ENCODE data around the gene PCNX2. TPM values are rescaled to one million over a fixed set of nuclear protein-coding genes. Genes with fewer than 3 reads are reported as not detected.

The PCNX2 gene
- total RNA-seq, 1 experiment from 2014 or later, result 96.2 TPM

DNA sequence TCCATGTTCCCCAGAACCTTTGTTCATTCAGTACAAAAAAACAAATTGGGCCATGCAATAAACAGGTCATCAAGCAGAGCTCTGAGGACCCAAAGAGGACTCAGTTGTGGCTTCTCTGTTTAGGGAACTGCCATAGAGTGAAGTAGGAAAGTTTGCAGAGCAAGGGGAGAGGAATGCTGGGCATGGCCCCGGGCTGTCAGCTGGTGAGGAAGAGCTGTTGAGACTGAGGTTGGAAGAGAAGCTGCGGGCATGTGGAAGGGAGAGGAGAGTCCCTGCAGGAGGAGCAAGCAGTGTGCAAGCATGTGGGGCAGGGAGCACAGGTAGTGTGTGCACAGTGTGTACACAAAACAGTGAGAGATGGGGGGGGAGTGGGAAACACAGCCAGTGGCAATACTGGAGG is 273.3 kb downstream of the PCNX2 start:
- DNase-seq, result no peak
- Histone ChIP-seq H3K9ac (ENCODE audit: low read length) (no peak overlapping the region), H3K4me2 (ENCODE audit: low read depth, low read length, poor library complexity, severe bottlenecking) (no peak overlapping the region), H3K27me3 (ENCODE audit: low read length) (no peaks in the 10 kb centered on the region), H3K4me1 (ENCODE audit: low read length) (peaks cover 8% of the 10 kb centered on the region), H3K79me2 (ENCODE audit: low read length) (no peaks in the 10 kb centered on the region), H3K4me3 (ENCODE audit: low read length) (no peak overlapping the region), H3K36me3 (ENCODE audit: insufficient read depth, low read length) (no peaks in the 10 kb centered on the region), H2AFZ (ENCODE audit: low read length) (no peak overlapping the region), H3K9me2 (replicated peaks; ENCODE audit: insufficient read depth, low read length) (no peaks in the 10 kb centered on the region), H3K27ac (ENCODE audit: low read length) (no peak overlapping the region), H3K9me3 (ENCODE audit: low read length) (no peaks in the 10 kb centered on the region), H4K20me1 (ENCODE audit: insufficient read depth, low read depth, low read length) (no peaks in the 10 kb centered on the region)

DNA sequence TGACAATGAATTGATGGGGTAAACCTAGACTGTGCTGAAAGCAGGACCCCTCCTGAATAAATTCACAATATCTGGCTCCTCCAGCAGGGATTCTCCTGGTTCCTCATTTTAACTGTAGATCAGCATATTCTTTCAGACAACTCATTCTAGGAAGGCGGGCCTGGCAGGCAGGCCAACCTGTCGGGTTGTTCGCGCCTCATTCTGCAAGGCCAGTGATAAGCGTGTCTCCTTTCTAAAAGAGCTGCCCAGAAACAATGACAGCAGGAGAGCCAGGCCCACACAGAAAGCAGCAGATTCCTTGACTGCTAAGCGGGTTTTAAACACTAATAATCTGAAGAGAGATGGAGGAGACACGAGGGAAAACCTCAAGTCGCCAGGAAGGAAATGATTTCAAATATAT is 275.1 kb downstream of the PCNX2 start:
- H3K27me3 ChIP-seq (ENCODE audit: low read length), result no peaks in the 10 kb centered on the region
- H4K20me1 ChIP-seq (ENCODE audit: insufficient read depth, low read depth, low read length), result no peaks in the 10 kb centered on the region
- no peaks in the 10 kb centered on the region for H3K79me2 ChIP-seq (ENCODE audit: low read length)
- no peak overlapping the region for H3K4me2 ChIP-seq (ENCODE audit: low read depth, low read length, poor library complexity, severe bottlenecking)
- H3K9ac ChIP-seq (ENCODE audit: low read length), result no peak overlapping the region
- DNase-seq, result no peak
- H3K9me3 ChIP-seq (ENCODE audit: low read length), result no peaks in the 10 kb centered on the region
- 0 out of 2 replicates have a peak, but pooled peaks cover under 1% of the 10 kb centered on the region for H3K4me1 ChIP-seq (ENCODE audit: low read length)
- no peaks in the 10 kb centered on the region for H3K9me2 ChIP-seq (replicated peaks; ENCODE audit: insufficient read depth, low read length)
- H3K27ac ChIP-seq (ENCODE audit: low read length), result no peak overlapping the region
- H2AFZ ChIP-seq (ENCODE audit: low read length), result no peak overlapping the region
- no peaks in the 10 kb centered on the region for H3K36me3 ChIP-seq (ENCODE audit: insufficient read depth, low read length)
- no peak overlapping the region for H3K4me3 ChIP-seq (ENCODE audit: low read length)

DNA sequence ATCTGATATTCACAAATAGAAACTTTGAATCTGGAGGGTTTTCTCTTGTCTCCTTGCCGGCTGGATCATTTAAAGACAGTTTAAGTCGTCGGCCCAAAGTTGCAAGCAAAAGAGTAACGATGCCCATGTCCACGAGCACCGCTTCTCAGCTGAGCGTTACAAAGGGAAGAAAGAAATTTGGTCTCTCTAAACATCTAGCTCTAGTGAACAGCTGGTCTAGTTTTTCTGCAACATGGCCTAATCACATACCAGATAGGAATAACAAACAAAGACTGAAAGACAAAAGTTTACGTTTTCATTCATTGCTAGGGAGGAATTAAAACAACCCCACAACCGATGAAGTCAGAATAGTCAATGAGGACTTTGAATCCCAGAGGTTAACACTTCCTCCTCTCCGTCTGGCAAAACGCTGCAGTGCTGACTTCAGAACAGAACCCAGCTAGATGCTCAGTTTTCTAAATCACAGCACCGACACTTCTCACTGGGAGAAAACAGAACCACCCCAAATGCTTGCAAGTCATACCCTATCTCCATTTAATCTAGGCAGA is 275.7 kb downstream of the PCNX2 start:
- Histone ChIP-seq H3K27ac (ENCODE audit: low read length) (no peak overlapping the region), H2AFZ (ENCODE audit: low read length) (no peak overlapping the region), H3K9ac (ENCODE audit: low read length) (no peak overlapping the region), H3K4me1 (ENCODE audit: low read length) (no peaks in the 10 kb centered on the region), H3K27me3 (ENCODE audit: low read length) (no peaks in the 10 kb centered on the region), H3K4me3 (ENCODE audit: low read length) (no peak overlapping the region), H3K79me2 (ENCODE audit: low read length) (no peaks in the 10 kb centered on the region), H3K9me3 (ENCODE audit: low read length) (no peaks in the 10 kb centered on the region), H3K9me2 (replicated peaks; ENCODE audit: insufficient read depth, low read length) (no peaks in the 10 kb centered on the region), H3K36me3 (ENCODE audit: insufficient read depth, low read length) (no peaks in the 10 kb centered on the region), H4K20me1 (ENCODE audit: insufficient read depth, low read depth, low read length) (no peaks in the 10 kb centered on the region), H3K4me2 (ENCODE audit: low read depth, low read length, poor library complexity, severe bottlenecking) (no peak overlapping the region)
- no peak for DNase-seq

DNA sequence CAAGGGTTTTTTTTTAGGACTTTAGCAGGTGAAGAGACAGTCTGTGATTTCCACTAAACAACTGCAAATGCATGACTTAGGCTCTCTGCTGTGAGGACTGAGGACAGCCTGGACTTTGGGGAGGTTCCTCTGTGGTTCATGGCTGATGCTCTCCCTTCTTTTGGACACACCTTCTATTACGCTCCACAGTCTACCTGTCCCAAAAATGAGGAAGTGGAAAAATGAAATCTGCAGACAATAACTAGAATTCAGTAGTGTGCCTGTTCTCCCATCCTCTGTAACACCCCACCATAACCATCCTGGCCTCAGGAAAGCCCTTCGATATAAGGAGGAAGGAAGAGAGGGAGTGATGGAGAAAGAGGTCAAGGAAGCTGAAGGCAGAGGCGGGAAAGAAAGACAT is 276.4 kb downstream of the PCNX2 start:
- DNase-seq, result no peak
- Histone ChIP-seq H2AFZ (ENCODE audit: low read length) (no peak overlapping the region), H3K4me3 (ENCODE audit: low read length) (no peak overlapping the region), H3K9me3 (ENCODE audit: low read length) (no peaks in the 10 kb centered on the region), H3K4me2 (ENCODE audit: low read depth, low read length, poor library complexity, severe bottlenecking) (no peak overlapping the region), H4K20me1 (ENCODE audit: insufficient read depth, low read depth, low read length) (no peaks in the 10 kb centered on the region), H3K27me3 (ENCODE audit: low read length) (no peaks in the 10 kb centered on the region), H3K4me1 (ENCODE audit: low read length) (no peaks in the 10 kb centered on the region), H3K36me3 (ENCODE audit: insufficient read depth, low read length) (no peaks in the 10 kb centered on the region), H3K27ac (ENCODE audit: low read length) (no peak overlapping the region), H3K79me2 (ENCODE audit: low read length) (no peaks in the 10 kb centered on the region), H3K9me2 (replicated peaks; ENCODE audit: insufficient read depth, low read length) (no peaks in the 10 kb centered on the region), H3K9ac (ENCODE audit: low read length) (no peak overlapping the region)

DNA sequence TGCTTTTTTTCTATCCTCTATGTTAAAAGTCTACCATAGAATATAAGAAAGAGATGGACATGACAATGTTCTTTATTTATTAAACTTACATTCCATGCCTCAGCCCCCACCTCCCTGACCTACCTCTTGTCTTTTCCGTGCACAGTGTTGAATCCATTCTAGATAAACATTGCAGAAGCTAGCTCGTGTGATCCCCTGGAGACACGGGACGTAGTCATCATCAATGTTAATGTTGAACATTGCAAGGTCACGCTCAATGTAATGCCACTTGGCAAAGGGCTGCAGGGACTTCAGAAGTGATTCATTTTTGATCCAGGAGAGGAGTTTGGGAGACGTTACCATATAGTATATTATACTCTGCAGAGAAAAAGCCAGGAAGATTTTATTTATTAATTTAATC is 278.7 kb downstream of the PCNX2 start:
- H3K9me3 ChIP-seq (ENCODE audit: low read length), result no peaks in the 10 kb centered on the region
- H3K79me2 ChIP-seq (ENCODE audit: low read length), result no peaks in the 10 kb centered on the region
- H2AFZ ChIP-seq (ENCODE audit: low read length), result no peak overlapping the region
- no peak overlapping the region for H3K4me3 ChIP-seq (ENCODE audit: low read length)
- H3K9ac ChIP-seq (ENCODE audit: low read length), result no peak overlapping the region
- no peak for DNase-seq
- H4K20me1 ChIP-seq (ENCODE audit: insufficient read depth, low read depth, low read length), result no peaks in the 10 kb centered on the region
- H3K27me3 ChIP-seq (ENCODE audit: low read length), result no peaks in the 10 kb centered on the region
- no peaks in the 10 kb centered on the region for H3K9me2 ChIP-seq (replicated peaks; ENCODE audit: insufficient read depth, low read length)
- H3K4me2 ChIP-seq (ENCODE audit: low read depth, low read length, poor library complexity, severe bottlenecking), result no peak overlapping the region
- no peak overlapping the region for H3K27ac ChIP-seq (ENCODE audit: low read length)
- 0 out of 2 replicates have a peak, but pooled peaks cover 4% of the 10 kb centered on the region for H3K36me3 ChIP-seq (ENCODE audit: insufficient read depth, low read length)
- H3K4me1 ChIP-seq (ENCODE audit: low read length), result no peaks in the 10 kb centered on the region

DNA sequence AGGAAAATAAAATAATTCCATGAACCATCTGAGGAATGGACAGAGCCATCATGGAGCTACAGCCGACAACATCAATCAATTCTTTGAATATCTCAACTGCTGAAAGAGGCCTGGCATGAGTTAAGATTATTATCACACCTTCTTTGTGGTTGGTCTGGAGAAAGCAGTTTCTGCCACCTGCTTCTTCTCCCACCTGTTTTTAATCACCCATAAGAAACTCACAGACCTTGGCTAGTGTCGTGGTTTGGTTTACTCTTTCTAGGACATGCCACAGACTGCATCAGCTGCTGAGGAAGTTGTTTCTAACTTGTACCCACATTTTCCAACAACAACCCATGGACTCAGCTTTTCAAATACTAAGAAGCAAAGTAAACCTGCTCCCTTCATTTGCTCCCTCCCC is 279.6 kb downstream of the PCNX2 start:
- Histone ChIP-seq H3K4me1 (ENCODE audit: low read length) (no peaks in the 10 kb centered on the region), H3K4me2 (ENCODE audit: low read depth, low read length, poor library complexity, severe bottlenecking) (no peak overlapping the region), H3K27ac (ENCODE audit: low read length) (no peak overlapping the region), H3K27me3 (ENCODE audit: low read length) (no peaks in the 10 kb centered on the region), H3K9me2 (replicated peaks; ENCODE audit: insufficient read depth, low read length) (no peaks in the 10 kb centered on the region), H4K20me1 (ENCODE audit: insufficient read depth, low read depth, low read length) (no peaks in the 10 kb centered on the region), H3K36me3 (ENCODE audit: insufficient read depth, low read length) (0 out of 2 replicates have a peak, but pooled peaks cover 4% of the 10 kb centered on the region), H3K9me3 (ENCODE audit: low read length) (no peaks in the 10 kb centered on the region), H2AFZ (ENCODE audit: low read length) (no peak overlapping the region), H3K79me2 (ENCODE audit: low read length) (no peaks in the 10 kb centered on the region), H3K9ac (ENCODE audit: low read length) (no peak overlapping the region), H3K4me3 (ENCODE audit: low read length) (no peak overlapping the region)
- DNase-seq, result no peak

DNA sequence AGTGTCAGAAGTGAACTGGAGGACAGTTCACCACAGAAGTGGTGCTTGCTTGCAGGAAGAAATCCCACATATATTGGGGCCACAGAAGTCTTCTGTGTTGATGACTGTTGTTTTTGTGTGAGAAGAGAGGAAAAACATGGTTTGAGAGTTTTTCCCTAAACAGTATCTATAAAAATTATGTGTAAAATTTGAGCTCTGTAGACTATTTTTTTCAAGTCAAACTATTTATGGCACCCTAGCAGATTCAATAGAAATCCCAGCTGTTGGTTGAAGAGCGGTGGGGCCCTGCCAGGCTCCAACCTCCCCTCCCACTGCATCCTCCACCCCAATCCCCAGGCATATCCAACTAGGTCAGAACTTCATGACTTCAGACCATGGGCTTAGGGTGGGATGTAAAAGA is 283.5 kb downstream of the PCNX2 start:
- H3K4me2 ChIP-seq (ENCODE audit: low read depth, low read length, poor library complexity, severe bottlenecking), result no peak overlapping the region
- no peaks in the 10 kb centered on the region for H3K27me3 ChIP-seq (ENCODE audit: low read length)
- H3K36me3 ChIP-seq (ENCODE audit: insufficient read depth, low read length), result 0 out of 2 replicates have a peak, but pooled peaks cover 4% of the 10 kb centered on the region

DNA sequence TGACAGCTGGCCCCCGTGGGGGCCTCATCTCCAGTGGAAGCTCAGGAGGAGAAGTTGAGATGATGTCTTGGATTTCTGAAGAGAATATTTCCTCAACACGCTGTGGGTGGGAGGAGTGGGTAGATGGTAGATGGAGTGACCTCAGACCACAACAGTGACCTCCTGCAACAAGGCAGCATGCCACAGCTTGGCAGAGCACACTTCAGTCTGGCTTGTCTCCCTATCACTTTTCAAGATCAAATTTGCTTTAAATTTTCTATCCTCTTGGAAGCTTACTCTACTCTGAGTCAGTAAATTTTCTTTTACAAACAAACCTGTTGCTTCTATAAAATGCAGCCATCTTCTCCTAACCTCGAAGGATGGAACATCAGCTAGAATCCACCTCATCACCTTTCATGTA is 285.4 kb downstream of the PCNX2 start:
- DNase-seq, result no peak
- H3K79me2 ChIP-seq (ENCODE audit: low read length), result no peaks in the 10 kb centered on the region
- H3K4me2 ChIP-seq (ENCODE audit: low read depth, low read length, poor library complexity, severe bottlenecking), result no peak overlapping the region
- H3K9me3 ChIP-seq (ENCODE audit: low read length), result no peaks in the 10 kb centered on the region
- no peaks in the 10 kb centered on the region for H4K20me1 ChIP-seq (ENCODE audit: insufficient read depth, low read depth, low read length)
- no peak overlapping the region for H2AFZ ChIP-seq (ENCODE audit: low read length)
- no peak overlapping the region for H3K9ac ChIP-seq (ENCODE audit: low read length)
- H3K27me3 ChIP-seq (ENCODE audit: low read length), result no peaks in the 10 kb centered on the region
- no peaks in the 10 kb centered on the region for H3K4me1 ChIP-seq (ENCODE audit: low read length)
- 0 out of 2 replicates have a peak, but pooled peaks cover 4% of the 10 kb centered on the region for H3K36me3 ChIP-seq (ENCODE audit: insufficient read depth, low read length)
- no peak overlapping the region for H3K4me3 ChIP-seq (ENCODE audit: low read length)
- H3K27ac ChIP-seq (ENCODE audit: low read length), result no peak overlapping the region
- no peaks in the 10 kb centered on the region for H3K9me2 ChIP-seq (replicated peaks; ENCODE audit: insufficient read depth, low read length)

More for the DNA sequence above, 283.5 kb downstream of the PCNX2 start:
- DNase-seq, result no peak
- H3K9me3 ChIP-seq (ENCODE audit: low read length), result no peaks in the 10 kb centered on the region
- H3K79me2 ChIP-seq (ENCODE audit: low read length), result no peaks in the 10 kb centered on the region
- no peaks in the 10 kb centered on the region for H3K4me1 ChIP-seq (ENCODE audit: low read length)
- no peak overlapping the region for H3K27ac ChIP-seq (ENCODE audit: low read length)
- no peaks in the 10 kb centered on the region for H3K9me2 ChIP-seq (replicated peaks; ENCODE audit: insufficient read depth, low read length)
- no peaks in the 10 kb centered on the region for H4K20me1 ChIP-seq (ENCODE audit: insufficient read depth, low read depth, low read length)
- no peak overlapping the region for H2AFZ ChIP-seq (ENCODE audit: low read length)
- no peak overlapping the region for H3K9ac ChIP-seq (ENCODE audit: low read length)
- H3K4me3 ChIP-seq (ENCODE audit: low read length), result no peak overlapping the region

All from Karpas-422 (cell line).